Hepatocyte (in vitro differentiated cells): ENCODE results near the gene LIX1.

Source experiments
- CTCF ChIP-seq: fragments of 200-600 bp; sonication (generic); IDR thresholded peaks from 2 replicates; pipeline ENCODE4 v1.5.1; 2016; ENCODE audit warnings: antibody characterized with exemption, mild to moderate bottlenecking; ENCODE audit not compliant: poor library complexity
- EZH2 ChIP-seq: fragments of 200-600 bp; sonication (generic); IDR thresholded peaks from 2 replicates; pipeline ENCODE4 v1.6.1; 2016; ENCODE audit warnings: antibody characterized with exemption, mild to moderate bottlenecking, borderline replicate concordance
- EZH2phosphoT487 ChIP-seq: fragments of 200-600 bp; sonication (generic); IDR thresholded peaks from one replicate; pipeline ENCODE4 v1.6.1; 2018; ENCODE audit warnings: antibody characterized with exemption, mild to moderate bottlenecking, low read depth, moderate library complexity; ENCODE audit not compliant: unreplicated experiment, severe bottlenecking

GRCh38 chr5:97111616-97112015 is 30.8 kb downstream of the LIX1 start:
- TF ChIP-seq CTCF (no peak), EZH2 (no peak), EZH2phosphoT487 (no peak)
